ENCODE measurements around the gene CDH22.

Gene CDH22

GRCh38 chr20:46131396-46131795, 176.9 kb downstream of the CDH22 start:
- TF ChIP-seq ZNF274 (IDR thresholded peaks at IDR 0.05; ENCODE audit: low read depth, low read length): no peak
- H3K4me3 ChIP-seq (ENCODE audit: low read length): no peak overlapping the region

GRCh38 chr20:46130534-46130933, 177.8 kb downstream of the CDH22 start:
- no peak for TF ChIP-seq ZNF274 (IDR thresholded peaks at IDR 0.05; ENCODE audit: low read depth, low read length)
- no peak overlapping the region for H3K4me3 ChIP-seq (ENCODE audit: low read length)

- no peak for TF ChIP-seq ZNF274 (IDR thresholded peaks at IDR 0.05; ENCODE audit: low read depth, low read length)
These were observed 178.3 kb downstream of the CDH22 start for GRCh38 chr20:46129955-46130481.

GRCh38 chr20:46128310-46129151, 179.8 kb downstream of the CDH22 start:
- TF ChIP-seq ZNF274 (IDR thresholded peaks at IDR 0.05; ENCODE audit: low read depth, low read length): no peak
- no peak overlapping the region for H3K4me3 ChIP-seq (ENCODE audit: low read length)

More at GRCh38 chr20:46129955-46130481, 178.3 kb downstream of the CDH22 start:
- H3K4me3 ChIP-seq (ENCODE audit: low read length): no peak overlapping the region

- no peak for TF ChIP-seq ZNF274 (IDR thresholded peaks at IDR 0.05; ENCODE audit: low read depth, low read length)
- no peak overlapping the region for H3K4me3 ChIP-seq (ENCODE audit: low read length)
These were observed 180.8 kb downstream of the CDH22 start for GRCh38 chr20:46127396-46128010.

GRCh38 chr20:46126440-46127056, 181.8 kb downstream of the CDH22 start:
- H3K4me3 ChIP-seq (ENCODE audit: low read length): no peak overlapping the region
- no peak for TF ChIP-seq ZNF274 (IDR thresholded peaks at IDR 0.05; ENCODE audit: low read depth, low read length)
